GM12878 (cell line): ENCODE measurements around the gene RIMBP2. TPM values are rescaled to one million over a fixed set of nuclear protein-coding genes. Genes with fewer than 3 reads are reported as not detected.

Experiments
- ATAC-seq: fragments of 200-7000 bp; cut with Tn5 transposase; 3 replicates; pipeline ENCODE4 v1.9.1; 2020; ENCODE audit warnings: mild to moderate bottlenecking, moderate library complexity
- BruUV-seq: library from RNA; stranded (reverse); fragments of 400-500 nt; replicated peaks from 2 replicates; lab custom pipeline; 2021; lab: Mats Ljungman, UMichigan
- CTCF ChIA-PET: fragments of 300-600 bp; sonication (Branson Sonifier 250); formaldehyde crosslinking; extraction: SDS; loops from one replicate; lab custom pipeline; 2021; ENCODE audit warnings: inconsistent platforms; lab: Yijun Ruan, JAX
- POLR2A ChIA-PET: fragments of 350-600 bp; formaldehyde crosslinking; extraction: SDS; loops from one replicate; lab custom pipeline; 2021; ENCODE audit warnings: inconsistent platforms; lab: Charles Lee
- RAD21 ChIA-PET: fragments of 300-600 bp; sonication (Branson Sonifier 250); formaldehyde crosslinking; loops from one replicate; lab custom pipeline; 2023; ENCODE audit warnings: antibody characterized with exemption; ENCODE audit not compliant: unreplicated experiment; lab: Charles Lee
- SMC1A ChIA-PET: fragments of 300-600 bp; sonication (Branson Sonifier 250); formaldehyde crosslinking; loops from one replicate; lab custom pipeline; 2023; ENCODE audit not compliant: unreplicated experiment, uncharacterized antibody; lab: Charles Lee
- DNase-seq: peaks from one replicate; pipeline ENCODE4 v3.0.0-alpha.2; 2011; ENCODE audit warnings: low read depth, low spot score
- FAIRE-seq: peaks from 3 replicates; lab custom pipeline; 2011; peaks lifted over from hg19 to GRCh38; lab: Jason Lieb, UNC
- H2AFZ ChIP-seq: 2 replicates; pipeline ENCODE4 v1.6.0; 2011; ENCODE audit warnings: low read depth, low read length, control low read depth; ENCODE audit not compliant: control insufficient read depth
- H3K27ac ChIP-seq: 2 replicates; pipeline ENCODE4 v1.5.1; 2011; ENCODE audit warnings: control low read depth; ENCODE audit not compliant: control insufficient read depth, insufficient read depth
- H3K27me3 ChIP-seq, 2 experiments: replicated peaks in 1 of 2; 2 replicates each; pipeline versions ENCODE4 v1.6.0 to v1.6.1; 2011; ENCODE audit warnings: low read length in 1 of 2; ENCODE audit not compliant: control insufficient read depth in 2 of 2, insufficient read depth in 2 of 2
- H3K36me3 ChIP-seq, 2 experiments: 2 replicates each; pipeline ENCODE4 v1.5.1; 2011; ENCODE audit warnings: low read length in 1 of 2; ENCODE audit not compliant: control insufficient read depth in 2 of 2, insufficient read depth in 2 of 2
- H3K4me1 ChIP-seq: 2 replicates; pipeline ENCODE4 v1.6.1; 2011; ENCODE audit warnings: mild to moderate bottlenecking, low read length, moderate library complexity, mixed read lengths; ENCODE audit not compliant: control insufficient read depth, insufficient read depth
- H3K4me2 ChIP-seq: 2 replicates; pipeline ENCODE4 v1.6.0; 2011; ENCODE audit warnings: control low read depth; ENCODE audit not compliant: control insufficient read depth, insufficient read depth
- H3K4me3 ChIP-seq: fragments of 200-600 bp; sonication (generic); 2 replicates; pipeline ENCODE4 v1.5.1; 2016
- H3K79me2 ChIP-seq: 2 replicates; pipeline ENCODE4 v1.6.0; 2011; ENCODE audit warnings: low read length; ENCODE audit not compliant: control insufficient read depth, insufficient read depth
- H3K9ac ChIP-seq: 2 replicates; pipeline ENCODE4 v1.8.0; 2011; ENCODE audit warnings: low read length, control low read depth, mixed read lengths; ENCODE audit not compliant: control insufficient read depth, insufficient read depth
- H3K9me3 ChIP-seq: replicated peaks from 3 replicates; pipeline ENCODE4 v1.5.1; 2011; ENCODE audit warnings: mild to moderate bottlenecking, low read length; ENCODE audit not compliant: control insufficient read depth, insufficient read depth
- H4K20me1 ChIP-seq: 2 replicates; pipeline ENCODE4 v1.6.0; 2011; ENCODE audit not compliant: control insufficient read depth, insufficient read depth
- RAD21 ChIP-seq: IDR thresholded peaks from 2 replicates; pipeline ENCODE4 v1.6.1; 2011; ENCODE audit warnings: mild to moderate bottlenecking, low read depth, low read length, moderate library complexity; ENCODE audit not compliant: insufficient read depth
- RELA ChIP-seq: fragments of 450-650 bp; IDR thresholded peaks from 2 replicates; pipeline ENCODE4 v1.8.0; 2014; ENCODE audit warnings: borderline replicate concordance; ENCODE audit not compliant: partially characterized antibody
- SMC3 ChIP-seq: IDR thresholded peaks from 2 replicates; pipeline ENCODE4 v1.6.1; 2011; ENCODE audit warnings: low read length, improper control_type of control experiment, borderline replicate concordance
- TCF12 ChIP-seq: IDR thresholded peaks from 2 replicates; pipeline ENCODE4 v1.6.1; 2011; ENCODE audit warnings: low read depth, mild to moderate bottlenecking, low read length
- ZBED1 ChIP-seq: IDR thresholded peaks from 2 replicates; pipeline ENCODE4 v1.6.1; 2016; ENCODE audit warnings: borderline replicate concordance
- WGBS: methylation state at CpG from one replicate; pipeline ENCODE4 v1.1.6; 2016; ENCODE audit warnings: low lambda C conversion rate; ENCODE audit not compliant: insufficient replicate concordance, insufficient coverage; ENCODE audit errors: missing lambda C conversion rate; 5-methylcytosine and 5-hydroxymethylcytosine counted together
- in situ Hi-C: fragments of 300-500 bp; cut with MboI; formaldehyde crosslinking; loops from 9 replicates; pipeline ENCODE4 v1.14.3; 2018; ENCODE audit warnings: mixed read lengths
- intact Hi-C: fragments of 100-400 bp; cut with micrococcal nuclease; formaldehyde crosslinking; loops from one replicate; pipeline ENCODE4 v1.14.2; 2022; ENCODE audit not compliant: unreplicated experiment
- polyA plus RNA-seq, 11 experiments: library from polyadenylated mRNA; depleted of rRNA in 4 of 11; unstranded in 6 of 11; stranded (reverse) in 5 of 11; fragments of >200 nt; fragmentation: Nextera tagmentation in 4 of 11; fragmentation: Illumina TruSeq in 1 of 11; extraction: Ambion mirVana in 4 of 11; extraction: Trizol in 1 of 11; gene quantifications; 1 replicate in 1 of 11; 2 replicates in 10 of 11; pipeline versions ENCODE4 v1.2.1 to v1.2.3, GENCODE V29; 2011 to 2016; ENCODE audit warnings: inconsistent platforms in 2 of 11, missing spikeins in 2 of 11, low read depth in 1 of 11
- total RNA-seq, 4 experiments: library from RNA; depleted of rRNA in 3 of 4; stranded (reverse); fragments of >200 nt in 3 of 4; fragmentation: Illumina TruSeq in 1 of 4; extraction: Trizol in 1 of 4; gene quantifications; 2 replicates each; pipeline versions ENCODE4 v1.2.1 to v1.2.3, GENCODE V29; 2013 to 2021
- TF ChIP-seq, protein P1 (sequence below): fragments of 450-650 bp; IDR thresholded peaks from 2 replicates; pipeline ENCODE4 v1.6.1; 2018; ENCODE audit warnings: mild to moderate bottlenecking, low read depth, moderate library complexity; ENCODE audit not compliant: partially characterized antibody

Gene RIMBP2
- total and polyA plus RNA-seq, 10 of the 15 experiments (the other 5 are each of a cell fraction or from before 2014, with no cell fraction given) = 0.04 to 2.9 (median 0.07) TPM; not detected in 1

DNA sequence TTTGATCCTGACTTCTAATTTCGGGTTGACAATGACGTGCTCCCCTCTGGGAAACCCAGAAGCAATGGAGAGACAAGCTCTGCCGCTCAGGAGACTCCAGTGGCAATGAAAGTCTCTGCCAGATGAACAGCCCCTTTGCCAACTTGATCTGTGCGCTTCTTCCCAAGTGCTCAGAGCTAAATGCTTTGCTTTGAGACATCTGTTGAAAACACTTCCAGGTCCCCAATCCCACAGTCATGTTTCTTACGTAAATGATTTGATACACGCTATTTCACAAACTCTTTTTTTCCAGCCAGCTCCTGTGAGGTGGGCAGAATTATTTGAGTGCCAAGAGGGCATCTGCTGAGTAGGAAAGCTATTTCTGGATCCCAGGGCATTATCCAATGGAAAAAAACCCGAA, 147.6 kb downstream of the RIMBP2 start:
- no peak for FAIRE-seq
- H4K20me1 ChIP-seq = no peaks in the 10 kb centered on the region
- no TSS peak for BruUV-seq

More for the DNA sequence above, 147.6 kb downstream of the RIMBP2 start:
- 28% methylated on average over 7 of the region's 7 CpGs for WGBS
- Histone ChIP-seq H3K36me3 (no peaks in the 10 kb centered on the region), H3K27me3 (no peaks in the 10 kb centered on the region)
- RAD21 ChIA-PET = interaction anchor here (0.8 to 2.0 kb wide), 5 partner anchors 9 to 148 kb away, joined by 3 to 9 read pairs (median 3); no protein-coding TSS in a partner anchor
- TF ChIP-seq SMC3 = no peak
- TF ChIP-seq RAD21 = no peak
- TF ChIP-seq TCF12 = no peak
- no peak for TF ChIP-seq ZBED1
- TF ChIP-seq RELA = no peak
- TF ChIP-seq, protein P1, sequence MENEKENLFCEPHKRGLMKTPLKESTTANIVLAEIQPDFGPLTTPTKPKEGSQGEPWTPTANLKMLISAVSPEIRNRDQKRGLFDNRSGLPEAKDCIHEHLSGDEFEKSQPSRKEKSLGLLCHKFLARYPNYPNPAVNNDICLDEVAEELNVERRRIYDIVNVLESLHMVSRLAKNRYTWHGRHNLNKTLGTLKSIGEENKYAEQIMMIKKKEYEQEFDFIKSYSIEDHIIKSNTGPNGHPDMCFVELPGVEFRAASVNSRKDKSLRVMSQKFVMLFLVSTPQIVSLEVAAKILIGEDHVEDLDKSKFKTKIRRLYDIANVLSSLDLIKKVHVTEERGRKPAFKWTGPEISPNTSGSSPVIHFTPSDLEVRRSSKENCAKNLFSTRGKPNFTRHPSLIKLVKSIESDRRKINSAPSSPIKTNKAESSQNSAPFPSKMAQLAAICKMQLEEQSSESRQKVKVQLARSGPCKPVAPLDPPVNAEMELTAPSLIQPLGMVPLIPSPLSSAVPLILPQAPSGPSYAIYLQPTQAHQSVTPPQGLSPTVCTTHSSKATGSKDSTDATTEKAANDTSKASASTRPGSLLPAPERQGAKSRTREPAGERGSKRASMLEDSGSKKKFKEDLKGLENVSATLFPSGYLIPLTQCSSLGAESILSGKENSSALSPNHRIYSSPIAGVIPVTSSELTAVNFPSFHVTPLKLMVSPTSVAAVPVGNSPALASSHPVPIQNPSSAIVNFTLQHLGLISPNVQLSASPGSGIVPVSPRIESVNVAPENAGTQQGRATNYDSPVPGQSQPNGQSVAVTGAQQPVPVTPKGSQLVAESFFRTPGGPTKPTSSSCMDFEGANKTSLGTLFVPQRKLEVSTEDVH = no peak
- TF ChIP-seq, all 136 proteins: peak for 0
- Histone ChIP-seq H2AFZ (no peak overlapping the region), H3K27ac (0 out of 2 replicates have a peak overlapping the region, but pooled peaks have one; percentile 24), H3K4me1 (peaks cover 4% of the 10 kb centered on the region; the same call in 1 of the 2 replicates), H3K4me2 (no peak overlapping the region), H3K9me3 (peaks cover 8% of the 10 kb centered on the region), H3K9ac (no peak overlapping the region), H3K4me3 (no peak overlapping the region), H3K79me2 (no peaks in the 10 kb centered on the region)
- intact Hi-C loops = no loop called here
- ChIA-PET SMC1A (interaction anchor here (0.7 to 2.2 kb wide), 5 partner anchors 9 to 603 kb away, joined by 3 to 12 read pairs (median 3); no protein-coding TSS in a partner anchor), CTCF (no interaction called here), POLR2A (interaction anchor here (0.9 kb wide), 1 partner anchor 20 kb away, joined by 3 read pairs; no protein-coding TSS in a partner anchor)
- in situ Hi-C loops = no loop called here
- no peak for DNase-seq
- no peak for ATAC-seq
